WI38 (cell line): ENCODE measurements around the gene HNRNPUL1.

ENCODE experiments used
- H3K4me3 ChIP-seq: 2 replicates; pipeline ENCODE4 v1.5.1; 2011; ENCODE audit warnings: low read depth, mild to moderate bottlenecking, control low read depth, low read length
- CTCF ChIP-seq: IDR thresholded peaks from 2 replicates; pipeline ENCODE4 v1.5.1; 2012; ENCODE audit warnings: low read depth, mild to moderate bottlenecking, control low read depth, low read length

Gene HNRNPUL1

GRCh38 chr19:41304706-41305483 is 40.7 kb downstream of the HNRNPUL1 start:
- no peak overlapping the region for H3K4me3 ChIP-seq
- no peak for TF ChIP-seq CTCF

DNA sequence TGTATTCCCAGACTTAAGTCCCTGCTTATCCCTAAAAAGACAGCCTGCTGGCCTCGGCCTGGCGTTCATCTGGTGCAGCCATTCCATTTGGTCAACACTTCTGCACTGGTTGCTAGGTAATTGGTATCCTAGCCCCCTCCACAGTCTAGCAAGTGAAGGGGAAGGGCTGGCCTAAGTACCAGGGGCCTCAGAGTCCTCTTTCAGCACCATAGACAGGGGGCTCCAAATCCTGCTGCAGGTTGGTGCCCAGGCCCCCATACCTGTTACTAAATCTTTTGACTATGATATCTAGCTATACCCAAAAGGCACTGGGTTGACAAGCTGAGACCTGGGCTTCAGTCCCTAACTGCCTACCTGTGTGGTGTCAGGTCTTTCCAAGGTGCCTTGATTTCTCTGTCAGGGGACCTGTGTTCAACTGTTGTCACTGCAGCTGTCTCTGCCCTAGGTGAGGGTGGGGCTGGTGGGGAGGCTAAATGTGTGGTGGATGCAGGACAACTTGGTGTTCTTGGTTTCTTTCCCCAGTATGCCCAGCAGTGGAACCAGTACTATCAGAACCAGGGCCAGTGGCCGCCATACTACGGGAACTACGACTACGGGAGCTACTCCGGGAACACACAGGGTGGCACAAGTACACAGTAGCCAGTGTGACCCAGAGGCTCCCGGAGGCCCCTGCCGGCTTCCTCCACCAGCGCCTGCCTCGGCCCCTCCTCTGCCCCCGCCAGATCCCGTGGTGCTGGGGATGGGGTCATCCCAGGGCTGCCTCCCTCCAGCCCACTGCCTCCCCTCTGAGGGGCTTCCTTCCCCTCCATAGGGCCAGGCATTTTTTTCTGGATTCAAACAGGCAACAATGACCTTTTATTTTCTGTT is 42.0 kb downstream of the HNRNPUL1 start:
- H3K4me3 ChIP-seq = no peak overlapping the region
- TF ChIP-seq CTCF = no peak

GRCh38 chr19:41307090-41307875 is 43.1 kb downstream of the HNRNPUL1 start:
- no peak overlapping the region for H3K4me3 ChIP-seq
- TF ChIP-seq CTCF = no peak

- no peak for TF ChIP-seq CTCF
- no peak overlapping the region for H3K4me3 ChIP-seq
These were observed 43.8 kb downstream of the HNRNPUL1 start for GRCh38 chr19:41307954-41308449.

DNA sequence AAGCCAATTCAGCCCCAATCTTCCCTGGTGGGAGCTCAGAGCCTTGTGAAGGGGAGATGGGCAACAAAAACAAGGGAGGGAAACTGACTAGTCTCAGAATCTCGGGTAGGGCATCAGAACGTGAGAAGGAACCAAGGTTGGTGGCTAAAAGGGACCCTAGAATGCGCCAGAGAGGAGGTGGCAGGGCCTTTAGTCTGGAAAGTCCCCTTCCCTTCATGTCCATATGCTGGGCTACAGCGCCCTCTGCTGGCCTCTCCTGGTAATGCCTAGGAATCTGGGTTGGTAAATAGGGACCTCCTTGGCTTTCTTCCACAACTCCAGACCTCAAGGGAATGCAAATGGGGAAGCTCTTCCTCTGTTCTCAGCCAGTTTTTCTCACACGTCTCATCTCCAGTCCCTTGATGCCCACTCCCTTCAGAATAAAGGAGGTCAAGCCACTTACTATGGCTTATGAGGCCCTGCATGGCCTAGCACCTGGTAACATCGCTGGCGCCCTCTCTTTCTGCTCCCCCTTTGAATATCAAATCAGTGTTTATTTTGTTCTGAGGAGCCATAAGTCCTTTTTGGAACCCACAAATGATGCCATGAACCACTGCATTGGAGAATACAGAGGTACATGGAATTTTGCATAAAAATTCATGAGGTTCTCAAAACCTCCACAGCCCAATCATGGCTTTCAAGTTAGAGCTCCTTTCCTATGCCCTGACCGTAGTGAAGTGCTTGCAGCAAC is 44.4 kb downstream of the HNRNPUL1 start:
- TF ChIP-seq CTCF = peak; percentile 93
- no peak overlapping the region for H3K4me3 ChIP-seq

GRCh38 chr19:41309180-41310032 is 45.2 kb downstream of the HNRNPUL1 start:
- peak overlapping the region; percentile 70 for H3K4me3 ChIP-seq
- TF ChIP-seq CTCF = no peak
